ENCODE results near the gene PPP1R9B.

The PPP1R9B gene

GRCh38 chr17:50170662-50171370 is 20.3 kb upstream of the PPP1R9B start:
- Mint-ChIP-seq H3K27ac (no peak overlapping the region), H3K27me3 (no peaks in the 10 kb centered on the region), H3K9me3 (no peaks in the 10 kb centered on the region), H3K4me3 (no peak overlapping the region), H3K4me1 (ENCODE audit: low read depth) (peaks cover 11% of the 10 kb centered on the region), H3K36me3 (ENCODE audit: low read depth) (no peaks in the 10 kb centered on the region)

- peaks cover 11% of the 10 kb centered on the region for H3K4me1 Mint-ChIP-seq (ENCODE audit: low read depth)
- H3K27me3 Mint-ChIP-seq, result no peaks in the 10 kb centered on the region
- H3K27ac Mint-ChIP-seq, result no peak overlapping the region
- no peaks in the 10 kb centered on the region for H3K9me3 Mint-ChIP-seq
- no peaks in the 10 kb centered on the region for H3K36me3 Mint-ChIP-seq (ENCODE audit: low read depth)
- no peak overlapping the region for H3K4me3 Mint-ChIP-seq
Measured at GRCh38 chr17:50169881-50170459, 19.5 kb upstream of the PPP1R9B start.

- peaks cover 11% of the 10 kb centered on the region for H3K4me1 Mint-ChIP-seq (ENCODE audit: low read depth)
- H3K9me3 Mint-ChIP-seq, result no peaks in the 10 kb centered on the region
- H3K36me3 Mint-ChIP-seq (ENCODE audit: low read depth), result no peaks in the 10 kb centered on the region
- H3K27ac Mint-ChIP-seq, result peak overlapping the region; percentile 62
- H3K27me3 Mint-ChIP-seq, result no peaks in the 10 kb centered on the region
- peak overlapping the region; percentile 57 for H3K4me3 Mint-ChIP-seq
Measured at GRCh38 chr17:50169121-50169764, 18.8 kb upstream of the PPP1R9B start.

DNA sequence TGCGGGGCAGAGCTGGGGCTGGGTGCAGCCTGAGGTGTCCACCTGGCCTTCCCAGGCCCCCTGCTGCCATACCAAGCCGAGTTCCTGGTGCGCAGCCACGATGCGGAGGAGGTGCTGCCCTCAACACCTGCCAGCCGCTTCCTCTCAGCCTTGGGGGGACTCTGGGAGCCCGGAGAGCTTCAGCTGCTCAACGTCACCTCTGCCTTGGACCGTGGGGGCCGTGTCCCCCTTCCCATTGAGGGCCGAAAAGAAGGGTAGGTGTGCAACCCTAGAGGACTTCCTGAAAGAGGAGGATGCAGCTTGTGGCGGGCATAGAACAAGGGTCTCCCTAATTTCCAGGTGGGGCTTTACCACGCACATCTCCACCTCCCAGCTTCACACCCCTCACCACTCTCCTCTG is 17.8 kb upstream of the PPP1R9B start:
- no peaks in the 10 kb centered on the region for H3K9me3 Mint-ChIP-seq
- H3K27ac Mint-ChIP-seq, result peak overlapping the region; percentile 62
- no peaks in the 10 kb centered on the region for H3K36me3 Mint-ChIP-seq (ENCODE audit: low read depth)
- no peak overlapping the region for H3K4me3 Mint-ChIP-seq
- H3K4me1 Mint-ChIP-seq (ENCODE audit: low read depth), result peaks cover 21% of the 10 kb centered on the region
- H3K27me3 Mint-ChIP-seq, result no peaks in the 10 kb centered on the region

GRCh38 chr17:50167371-50167770 is 16.9 kb upstream of the PPP1R9B start:
- H3K9me3 Mint-ChIP-seq, result no peaks in the 10 kb centered on the region
- H3K4me1 Mint-ChIP-seq (ENCODE audit: low read depth), result peaks cover 30% of the 10 kb centered on the region
- H3K27ac Mint-ChIP-seq, result no peak overlapping the region
- no peak overlapping the region for H3K4me3 Mint-ChIP-seq
- no peaks in the 10 kb centered on the region for H3K27me3 Mint-ChIP-seq
- H3K36me3 Mint-ChIP-seq (ENCODE audit: low read depth), result no peaks in the 10 kb centered on the region

DNA sequence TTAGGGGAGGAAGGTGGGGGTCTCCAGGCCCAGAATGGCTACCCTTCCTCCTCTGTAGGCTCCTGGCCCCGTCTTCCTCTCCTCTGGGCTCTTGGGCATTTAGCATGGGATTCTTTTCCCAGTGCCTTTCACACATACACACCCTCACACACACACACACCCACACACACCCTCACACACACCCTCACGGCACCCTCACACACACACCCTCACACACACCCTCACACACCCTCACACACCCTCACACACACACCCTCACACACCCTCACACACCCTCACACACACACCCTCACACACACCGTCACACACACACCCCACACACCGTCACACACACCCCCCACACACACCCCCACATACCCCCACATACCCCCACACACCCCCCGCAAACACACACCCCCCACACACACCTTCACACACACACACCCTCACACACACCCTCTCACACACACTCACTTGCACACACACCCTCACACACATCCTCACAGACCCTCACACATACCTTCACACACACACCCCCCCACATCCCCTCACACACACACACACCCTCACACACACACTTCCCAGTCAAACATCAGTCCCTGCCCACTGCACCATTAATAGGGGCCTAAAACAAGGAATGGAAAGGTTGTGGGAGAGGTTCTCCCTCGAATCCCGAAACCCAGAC is 16.2 kb upstream of the PPP1R9B start:
- peaks cover 37% of the 10 kb centered on the region for H3K4me1 Mint-ChIP-seq (ENCODE audit: low read depth)
- H3K4me3 Mint-ChIP-seq, result no peak overlapping the region
- H3K27ac Mint-ChIP-seq, result no peak overlapping the region
- no peaks in the 10 kb centered on the region for H3K36me3 Mint-ChIP-seq (ENCODE audit: low read depth)
- no peaks in the 10 kb centered on the region for H3K9me3 Mint-ChIP-seq
- H3K27me3 Mint-ChIP-seq, result no peaks in the 10 kb centered on the region

DNA sequence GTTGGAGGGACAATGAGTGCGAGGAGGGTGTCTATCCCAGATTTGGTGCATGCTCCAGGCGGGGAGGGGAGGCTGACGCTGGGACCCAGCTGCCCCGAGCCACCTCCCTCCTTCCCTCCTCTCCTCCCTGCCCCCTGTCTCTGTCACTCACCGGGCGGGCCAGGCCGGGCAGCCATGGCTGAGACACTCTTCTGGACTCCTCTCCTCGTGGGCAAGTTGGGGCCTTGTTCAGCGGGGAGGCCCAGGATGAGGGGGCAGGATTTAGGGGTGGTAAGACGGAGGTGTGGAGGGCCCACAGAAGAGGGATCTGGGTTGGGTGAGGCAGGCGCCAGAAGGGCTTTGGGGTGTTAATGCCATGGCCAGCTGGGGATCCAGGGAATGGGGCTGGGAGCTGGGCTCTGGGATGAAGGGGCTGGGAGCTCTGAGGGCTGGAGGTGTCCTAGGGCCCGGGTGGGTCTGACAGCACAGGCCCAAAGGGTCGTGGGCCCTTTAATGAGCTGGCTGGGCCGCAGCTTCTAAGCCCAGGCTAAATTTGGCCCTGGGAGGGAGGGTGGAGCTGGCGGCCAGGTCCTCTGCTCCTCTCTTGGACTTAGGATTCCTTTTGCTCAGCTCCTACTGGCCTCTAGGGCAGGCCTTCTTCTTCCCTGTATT is 15.5 kb upstream of the PPP1R9B start, which contains the start of gene SGCA:
SGCA (plus strand) TSS at position 139 of the 651 bp plus-strand sequence; CDS start at position 175, 36 bp downstream.
- Mint-ChIP-seq H3K4me1 (ENCODE audit: low read depth) (peaks cover 44% of the 10 kb centered on the region), H3K36me3 (ENCODE audit: low read depth) (no peaks in the 10 kb centered on the region), H3K4me3 (no peak within 1 kb of the TSS), H3K9me3 (no peaks in the 10 kb centered on the region), H3K27me3 (no peaks in the 10 kb centered on the region), H3K27ac (no peak within 1 kb of the TSS)

GRCh38 chr17:50165466-50165865 is 15.0 kb upstream of the PPP1R9B start:
- H3K4me1 Mint-ChIP-seq (ENCODE audit: low read depth), result peaks cover 48% of the 10 kb centered on the region
- H3K4me3 Mint-ChIP-seq, result no peak overlapping the region
- H3K9me3 Mint-ChIP-seq, result no peaks in the 10 kb centered on the region
- no peaks in the 10 kb centered on the region for H3K27me3 Mint-ChIP-seq
- H3K27ac Mint-ChIP-seq, result no peak overlapping the region
- H3K36me3 Mint-ChIP-seq (ENCODE audit: low read depth), result no peaks in the 10 kb centered on the region

DNA sequence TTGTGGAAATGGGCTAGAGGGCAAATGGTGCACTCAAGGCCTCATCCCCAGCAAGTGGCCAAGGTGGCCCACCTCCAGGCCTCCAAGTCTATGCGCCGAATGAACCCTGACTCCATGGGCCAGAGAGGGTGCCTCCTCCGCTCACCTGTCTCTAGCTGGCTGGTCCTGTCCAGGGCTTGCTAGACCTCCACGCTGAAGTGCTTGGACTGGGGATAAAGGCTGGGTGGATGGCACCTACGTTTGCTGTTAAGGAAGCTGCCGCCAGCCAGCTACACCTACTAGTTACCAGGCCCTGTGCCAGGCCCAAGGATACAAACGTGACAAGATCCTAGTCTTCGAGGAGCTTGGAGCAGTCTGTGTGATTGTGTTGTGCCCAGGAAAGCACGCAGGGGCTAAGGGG is 14.6 kb upstream of the PPP1R9B start:
- Mint-ChIP-seq H3K27me3 (no peaks in the 10 kb centered on the region), H3K27ac (no peak overlapping the region), H3K36me3 (ENCODE audit: low read depth) (no peaks in the 10 kb centered on the region), H3K9me3 (no peaks in the 10 kb centered on the region), H3K4me1 (ENCODE audit: low read depth) (peaks cover 48% of the 10 kb centered on the region), H3K4me3 (no peak overlapping the region)

GRCh38 chr17:50164697-50164988 is 14.2 kb upstream of the PPP1R9B start:
- no peaks in the 10 kb centered on the region for H3K27me3 Mint-ChIP-seq
- no peaks in the 10 kb centered on the region for H3K36me3 Mint-ChIP-seq (ENCODE audit: low read depth)
- H3K4me1 Mint-ChIP-seq (ENCODE audit: low read depth), result peaks cover 48% of the 10 kb centered on the region
- H3K27ac Mint-ChIP-seq, result no peak overlapping the region
- no peaks in the 10 kb centered on the region for H3K9me3 Mint-ChIP-seq
- H3K4me3 Mint-ChIP-seq, result no peak overlapping the region

GRCh38 chr17:50163843-50164696 is 13.6 kb upstream of the PPP1R9B start:
- Mint-ChIP-seq H3K4me1 (ENCODE audit: low read depth) (peaks cover 44% of the 10 kb centered on the region), H3K4me3 (peak overlapping the region; percentile 17), H3K36me3 (ENCODE audit: low read depth) (no peaks in the 10 kb centered on the region), H3K9me3 (no peaks in the 10 kb centered on the region), H3K27ac (peak overlapping the region; percentile 58), H3K27me3 (no peaks in the 10 kb centered on the region)

DNA sequence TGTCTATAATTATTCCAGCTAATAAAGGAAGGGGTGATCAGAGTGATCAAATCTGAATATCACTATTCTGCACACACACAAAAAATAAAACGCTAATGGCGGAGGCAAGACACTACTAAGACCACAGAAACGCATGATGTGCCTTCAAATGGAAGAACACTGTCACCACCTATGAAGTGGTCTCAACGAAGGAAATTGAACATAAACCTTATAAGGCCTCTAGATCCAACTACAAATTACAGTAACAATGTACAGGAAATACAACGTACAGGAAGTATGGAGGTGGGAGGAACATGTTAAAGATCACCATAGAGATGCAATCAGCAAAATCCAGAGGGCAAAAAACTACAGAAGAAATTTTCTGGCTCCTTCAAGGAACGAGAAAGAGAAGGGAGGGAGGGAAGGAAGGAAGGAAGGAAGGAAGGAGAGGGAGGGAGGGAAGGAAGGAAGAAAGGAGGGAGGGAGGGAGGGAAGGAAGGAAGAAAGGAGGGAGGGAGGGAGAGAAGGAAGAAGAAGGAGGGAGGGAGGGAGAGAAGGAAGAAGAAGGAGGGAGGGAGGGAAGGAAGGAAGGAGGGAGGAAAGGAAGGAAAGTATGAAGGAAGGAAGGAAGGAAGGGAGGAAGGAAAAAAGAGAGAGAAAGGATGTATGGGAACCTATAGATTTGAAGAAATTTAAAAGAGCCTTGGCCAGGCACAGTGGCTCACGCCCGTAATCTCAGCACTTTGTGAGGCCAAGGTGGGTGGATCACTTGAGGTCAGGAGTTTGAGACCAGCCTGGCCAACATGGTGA is 12.2 kb upstream of the PPP1R9B start:
- Mint-ChIP-seq H3K4me1 (ENCODE audit: low read depth) (peaks cover 46% of the 10 kb centered on the region), H3K27me3 (no peaks in the 10 kb centered on the region), H3K27ac (peak overlapping the region; percentile 97), H3K9me3 (no peaks in the 10 kb centered on the region), H3K36me3 (ENCODE audit: low read depth) (no peaks in the 10 kb centered on the region), H3K4me3 (peak overlapping the region; percentile 76)

DNA sequence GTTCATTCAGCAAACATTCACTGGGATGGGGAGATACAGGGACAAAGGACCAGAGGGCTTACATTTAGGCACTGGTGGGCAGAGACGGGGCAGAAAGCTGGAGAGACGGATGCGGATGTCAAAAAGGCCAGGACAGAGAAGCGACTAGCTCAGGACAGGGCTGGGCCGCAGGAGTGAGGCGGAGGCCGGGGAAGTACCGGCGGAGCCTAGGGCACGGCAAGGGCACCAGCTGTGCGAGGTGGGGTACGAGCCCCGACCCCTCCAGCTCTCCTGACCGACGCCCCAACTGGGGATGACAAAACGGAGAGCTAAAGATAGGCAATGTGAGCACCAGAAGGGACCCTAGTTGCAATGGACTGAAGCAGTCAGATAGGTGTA is 11.4 kb upstream of the PPP1R9B start:
- no peaks in the 10 kb centered on the region for H3K36me3 Mint-ChIP-seq (ENCODE audit: low read depth)
- no peaks in the 10 kb centered on the region for H3K9me3 Mint-ChIP-seq
- H3K4me1 Mint-ChIP-seq (ENCODE audit: low read depth), result peaks cover 46% of the 10 kb centered on the region
- H3K4me3 Mint-ChIP-seq, result peak overlapping the region; percentile 76
- no peaks in the 10 kb centered on the region for H3K27me3 Mint-ChIP-seq
- peak overlapping the region; percentile 97 for H3K27ac Mint-ChIP-seq
